Lower lobe of right lung (tissue), 2 donors: ENCODE results near the gene BRAT1. TPM values are rescaled to one million over a fixed set of nuclear protein-coding genes. Genes with fewer than 3 reads are reported as not detected.

ENCODE experiments used
- ATAC-seq, 2 donors: fragments of 200-7000 bp; cut with Tn5 transposase; one replicate each; pipeline ENCODE4 v1.9.1; 2020 to 2022; ENCODE audit warnings: mild to moderate bottlenecking in 2 of 2, moderate library complexity in 2 of 2
- DNase-seq: peaks from one replicate; pipeline ENCODE4 v3.0.0-alpha.2; 2020
- H3K27ac ChIP-seq: fragments of 200-600 bp; one replicate; pipeline ENCODE4 v1.8.0; 2022
- H3K27me3 ChIP-seq: fragments of 200-600 bp; one replicate; pipeline ENCODE4 v1.8.0; 2022; ENCODE audit warnings: low read depth
- H3K36me3 ChIP-seq: fragments of 200-600 bp; one replicate; pipeline ENCODE4 v1.8.0; 2022; ENCODE audit warnings: mild to moderate bottlenecking
- H3K4me1 ChIP-seq: fragments of 200-600 bp; one replicate; pipeline ENCODE4 v1.8.0; 2022
- H3K4me3 ChIP-seq: fragments of 200-600 bp; one replicate; pipeline ENCODE4 v1.8.0; 2022; ENCODE audit warnings: mild to moderate bottlenecking
- H3K9me3 ChIP-seq: fragments of 200-600 bp; one replicate; pipeline ENCODE4 v1.8.0; 2022
- CTCF ChIP-seq: fragments of 200-600 bp; IDR thresholded peaks from one replicate; pipeline ENCODE4 v1.8.0; 2022; ENCODE audit warnings: antibody characterized with exemption, mild to moderate bottlenecking
- intact Hi-C: fragments of 100-400 bp; cut with DNase I; formaldehyde crosslinking; loops from one replicate; pipeline ENCODE4 v1.11.0; 2022
- total RNA-seq: library from RNA; stranded (reverse); fragmentation: NEBNext Ultra II Directional; extraction: Animal tissue kit (Norgen Biotek cat#: 25700); gene quantifications from one replicate; pipeline ENCODE4 v1.2.1, GENCODE V29; 2021
- donor health status: DM: no; HTN: yes; CAD: no; lungs with severe emphysema.

BRAT1 gene
- total RNA-seq, 1 donor from 2014 or later, result 24.4 TPM

- ATAC-seq, result no peak
- no peak overlapping the region for H3K27ac ChIP-seq
Observed at GRCh38 chr7:2514473-2515423, 40.6 kb downstream of the BRAT1 start.

DNA sequence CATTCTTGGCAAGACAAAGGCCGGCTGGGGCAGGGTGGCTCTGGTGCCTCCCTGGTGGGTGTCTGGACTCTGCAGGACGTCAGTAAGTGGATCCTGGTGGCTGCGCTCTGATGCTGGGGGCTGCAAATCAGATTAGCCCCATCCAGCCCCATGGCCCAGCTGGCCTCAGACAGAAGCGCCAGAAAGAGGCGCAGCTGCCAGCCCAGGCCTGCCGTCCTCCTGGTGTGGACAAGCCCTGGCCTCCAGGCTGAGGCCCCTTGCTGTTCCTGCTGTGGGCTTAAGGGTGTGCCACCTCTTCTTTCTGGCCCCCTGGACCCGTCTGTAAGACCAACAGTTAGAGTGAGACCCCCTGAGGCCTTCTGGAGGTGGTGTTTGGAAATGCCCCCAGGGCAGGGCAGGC lies 41.6 kb downstream of the BRAT1 start:
- Histone ChIP-seq H3K9me3 (no peaks in the 10 kb centered on the region), H3K27me3 (no peaks in the 10 kb centered on the region), H3K36me3 (no peaks in the 10 kb centered on the region), H3K27ac (no peak overlapping the region), H3K4me1 (peaks cover 47% of the 10 kb centered on the region), H3K4me3 (no peak overlapping the region)
- TF ChIP-seq CTCF, result no peak
- ATAC-seq, result no peak
- no peak for DNase-seq
- intact Hi-C loops, result no loop called here

More at GRCh38 chr7:2514473-2515423, 40.6 kb downstream of the BRAT1 start:
- H3K4me3 ChIP-seq, result no peak overlapping the region
- no peaks in the 10 kb centered on the region for H3K36me3 ChIP-seq
- H3K4me1 ChIP-seq, result peaks cover 42% of the 10 kb centered on the region
- H3K27me3 ChIP-seq, result no peaks in the 10 kb centered on the region
- DNase-seq, result no peak
- no peaks in the 10 kb centered on the region for H3K9me3 ChIP-seq
- intact Hi-C loops, result no loop called here
- TF ChIP-seq CTCF, result no peak

- Histone ChIP-seq H3K4me1 (peaks cover 54% of the 10 kb centered on the region), H3K27ac (peak overlapping the region; percentile 82)
- ATAC-seq, result no peak
Observed at GRCh38 chr7:2512713-2513112, 42.6 kb downstream of the BRAT1 start.

GRCh38 chr7:2512179-2512661 lies 43.1 kb downstream of the BRAT1 start:
- H3K36me3 ChIP-seq, result no peaks in the 10 kb centered on the region
- H3K9me3 ChIP-seq, result no peaks in the 10 kb centered on the region
- DNase-seq (no peak), ATAC-seq (no peak)
- intact Hi-C loops, result no loop called here
- H3K4me1 ChIP-seq, result peaks cover 56% of the 10 kb centered on the region
- no peaks in the 10 kb centered on the region for H3K27me3 ChIP-seq
- peak overlapping the region; percentile 82 for H3K27ac ChIP-seq
- peak overlapping the region; percentile 33 for H3K4me3 ChIP-seq
- no peak for TF ChIP-seq CTCF

More at GRCh38 chr7:2512713-2513112, 42.6 kb downstream of the BRAT1 start:
- Histone ChIP-seq H3K4me3 (no peak overlapping the region), H3K36me3 (no peaks in the 10 kb centered on the region), H3K27me3 (no peaks in the 10 kb centered on the region), H3K9me3 (no peaks in the 10 kb centered on the region)
- DNase-seq, result no peak
- no peak for TF ChIP-seq CTCF
- intact Hi-C loops, result no loop called here

DNA sequence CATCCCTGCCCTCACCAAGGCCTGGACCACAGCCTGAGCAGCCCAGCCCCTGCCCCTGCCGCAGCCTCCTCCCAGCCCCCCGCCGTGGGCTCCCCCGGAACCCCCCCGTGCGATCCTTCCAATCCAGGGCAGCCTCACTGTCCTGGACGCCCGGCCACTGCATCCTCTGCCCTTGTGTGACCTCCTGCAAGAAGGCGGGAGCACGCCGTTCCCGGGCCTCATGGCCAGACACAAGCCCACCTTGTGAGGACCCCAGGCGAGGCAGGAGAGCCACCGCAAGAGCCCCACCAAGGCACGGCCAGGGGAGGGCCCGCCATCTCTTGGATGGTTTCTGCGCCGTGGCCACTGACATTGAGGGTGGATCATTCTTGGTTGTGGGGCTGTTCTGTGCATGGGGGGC lies 43.6 kb downstream of the BRAT1 start:
- no peaks in the 10 kb centered on the region for H3K9me3 ChIP-seq
- peaks cover 56% of the 10 kb centered on the region for H3K4me1 ChIP-seq
- no peaks in the 10 kb centered on the region for H3K36me3 ChIP-seq
- peak overlapping the region; percentile 33 for H3K4me3 ChIP-seq
- ATAC-seq (no peak), DNase-seq (no peak)
- intact Hi-C loops, result no loop called here
- H3K27ac ChIP-seq, result peak overlapping the region; percentile 82
- TF ChIP-seq CTCF, result no peak
- no peaks in the 10 kb centered on the region for H3K27me3 ChIP-seq
